Ovary (tissue), 9 donors: ENCODE data around the gene HHIPL1. TPM values are rescaled to one million over a fixed set of nuclear protein-coding genes. Genes with fewer than 3 reads are reported as not detected.

Experiments used
- DNase-seq, 5 donors: peaks; one replicate each; pipeline ENCODE4 v3.0.0-alpha.2; 2019 to 2020
- H3K27ac ChIP-seq, 2 donors: fragments of 200-600 bp; one replicate each; pipeline versions ENCODE4 v1.5.1 to v1.8.0; 2019 to 2022
- H3K27me3 ChIP-seq: fragments of 200-600 bp; one replicate; pipeline ENCODE4 v1.8.0; 2022
- H3K36me3 ChIP-seq: fragments of 200-600 bp; sonication (generic); one replicate; pipeline ENCODE4 v1.5.1; 2019
- H3K4me1 ChIP-seq: one replicate; pipeline ENCODE4 v1.8.1; 2013; ENCODE audit warnings: mild to moderate bottlenecking, moderate library complexity; ENCODE audit not compliant: insufficient read depth
- H3K4me3 ChIP-seq: fragments of 200-600 bp; sonication (generic); one replicate; pipeline ENCODE4 v1.5.1; 2017
- H3K9me3 ChIP-seq, 2 donors: fragments of 200-600 bp in 1 of 2; sonication (generic) in 1 of 2; one replicate each; pipeline versions ENCODE4 v1.5.1 to v1.8.1; 2013 to 2019; ENCODE audit warnings: mild to moderate bottlenecking in 1 of 2, moderate library complexity in 1 of 2
- EP300 ChIP-seq: sonication (generic); formaldehyde crosslinking; IDR thresholded peaks from one replicate; pipeline ENCODE4 v1.6.1; 2017; ENCODE audit warnings: antibody characterized with exemption
- POLR2A ChIP-seq: fragments of 450-650 bp; IDR thresholded peaks from one replicate; pipeline ENCODE4 v1.6.1; 2017; ENCODE audit warnings: antibody characterized with exemption, mild to moderate bottlenecking, moderate library complexity
- WGBS, 3 donors: extraction: QIAGEN DNeasy Blood & Tissue Kit in 1 of 3; methylation state at CpG; one replicate each; pipeline versions ENCODE4 v1.1.5 to v1.1.7; 2013 to 2017; 5-methylcytosine and 5-hydroxymethylcytosine counted together
- intact Hi-C, 4 donors: fragments of 100-400 bp; cut with DNase I; formaldehyde crosslinking; loops; one replicate each; pipeline versions ENCODE4 v1.11.0 to v1.15.1; 2022 to 2023
- polyA plus RNA-seq, 2 donors: library from polyadenylated mRNA; stranded (reverse); fragments of 200-250 nt in 1 of 2; fragments of 350-450 nt in 1 of 2; fragmentation: Illumina TruSeq in 1 of 2; extraction: RNeasy Lipid Tissue Mini Kit (QIAGEN cat#74804) in 1 of 2; gene quantifications; one replicate each; pipeline ENCODE4 v1.2.3, GENCODE V29; 2013 to 2014
- total RNA-seq, 7 donors: library from RNA; depleted of rRNA in 2 of 7; stranded (reverse); fragments of >200 nt in 2 of 7; fragmentation: NEBNext Ultra II Directional in 3 of 7; extraction: Animal tissue kit (Norgen Biotek cat#: 25700) in 3 of 7; gene quantifications; one replicate each; pipeline versions ENCODE4 v1.1.0 to v1.2.4, GENCODE V29; 2016 to 2023
- TF ChIP-seq, protein P1 (sequence below), 3 donors: fragments of 450-650 bp in 2 of 3; fragments of 200-600 bp in 1 of 3; IDR thresholded peaks; one replicate each; pipeline versions ENCODE4 v1.5.1 to v1.8.0; 2016 to 2022; ENCODE audit warnings: antibody characterized with exemption in 3 of 3, mild to moderate bottlenecking in 1 of 3
- donor health status: DM: no; HTN: no; CAD: no; lungs with moderate emphysema.
- donor health status: DM: no; HTN: no; CAD: no.
- donor health status: Bipolar disorder and iron deficiency.
- donor health status: DM: yes; HTN: yes; CAD: no.
- donor health status: DM: no; HTN: no; CAD: no.
- donor health status: DM: yes; HTN: yes; CAD: no.

HHIPL1 gene
- total and polyA plus RNA-seq, 9 donors = 0.48 to 3.8 (median 2.1) TPM

DNA sequence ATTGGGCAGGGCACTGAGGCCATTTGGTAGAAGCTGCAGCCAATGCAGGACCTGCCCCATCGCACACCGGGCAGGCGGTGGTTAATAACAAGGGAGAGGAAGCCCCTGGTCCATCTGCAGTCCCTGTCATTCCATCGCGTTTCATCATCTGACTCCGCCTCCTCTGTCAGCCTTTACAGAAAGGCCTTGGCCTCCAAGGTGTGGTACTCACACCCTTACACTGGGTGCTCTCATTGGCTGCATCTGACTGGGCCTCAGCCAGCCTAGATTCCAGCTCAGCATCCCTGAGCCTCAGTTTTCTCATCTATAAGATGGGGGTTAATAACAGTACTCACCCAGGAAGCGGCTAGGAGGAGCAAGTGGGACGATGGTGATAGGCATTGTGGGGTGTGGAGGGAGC, 14.7 kb upstream of the HHIPL1 start:
- DNase-seq = no peak
- peaks cover 1% of the 10 kb centered on the region for H3K4me1 ChIP-seq
- TF ChIP-seq POLR2A = no peak
- TF ChIP-seq EP300 = no peak
- TF ChIP-seq, protein P1, sequence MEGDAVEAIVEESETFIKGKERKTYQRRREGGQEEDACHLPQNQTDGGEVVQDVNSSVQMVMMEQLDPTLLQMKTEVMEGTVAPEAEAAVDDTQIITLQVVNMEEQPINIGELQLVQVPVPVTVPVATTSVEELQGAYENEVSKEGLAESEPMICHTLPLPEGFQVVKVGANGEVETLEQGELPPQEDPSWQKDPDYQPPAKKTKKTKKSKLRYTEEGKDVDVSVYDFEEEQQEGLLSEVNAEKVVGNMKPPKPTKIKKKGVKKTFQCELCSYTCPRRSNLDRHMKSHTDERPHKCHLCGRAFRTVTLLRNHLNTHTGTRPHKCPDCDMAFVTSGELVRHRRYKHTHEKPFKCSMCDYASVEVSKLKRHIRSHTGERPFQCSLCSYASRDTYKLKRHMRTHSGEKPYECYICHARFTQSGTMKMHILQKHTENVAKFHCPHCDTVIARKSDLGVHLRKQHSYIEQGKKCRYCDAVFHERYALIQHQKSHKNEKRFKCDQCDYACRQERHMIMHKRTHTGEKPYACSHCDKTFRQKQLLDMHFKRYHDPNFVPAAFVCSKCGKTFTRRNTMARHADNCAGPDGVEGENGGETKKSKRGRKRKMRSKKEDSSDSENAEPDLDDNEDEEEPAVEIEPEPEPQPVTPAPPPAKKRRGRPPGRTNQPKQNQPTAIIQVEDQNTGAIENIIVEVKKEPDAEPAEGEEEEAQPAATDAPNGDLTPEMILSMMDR (IDR thresholded peaks at IDR 0.05) = no peak
- no peaks in the 10 kb centered on the region for H3K9me3 ChIP-seq
- 63 to 69% (median 68%) methylated on average over 8 of the region's 8 CpGs for WGBS, 3 donors
- H3K4me3 ChIP-seq = no peak overlapping the region
- intact Hi-C loops = no loop called here
- no peak overlapping the region for H3K27ac ChIP-seq
- no peaks in the 10 kb centered on the region for H3K36me3 ChIP-seq
- H3K27me3 ChIP-seq = no peaks in the 10 kb centered on the region

DNA sequence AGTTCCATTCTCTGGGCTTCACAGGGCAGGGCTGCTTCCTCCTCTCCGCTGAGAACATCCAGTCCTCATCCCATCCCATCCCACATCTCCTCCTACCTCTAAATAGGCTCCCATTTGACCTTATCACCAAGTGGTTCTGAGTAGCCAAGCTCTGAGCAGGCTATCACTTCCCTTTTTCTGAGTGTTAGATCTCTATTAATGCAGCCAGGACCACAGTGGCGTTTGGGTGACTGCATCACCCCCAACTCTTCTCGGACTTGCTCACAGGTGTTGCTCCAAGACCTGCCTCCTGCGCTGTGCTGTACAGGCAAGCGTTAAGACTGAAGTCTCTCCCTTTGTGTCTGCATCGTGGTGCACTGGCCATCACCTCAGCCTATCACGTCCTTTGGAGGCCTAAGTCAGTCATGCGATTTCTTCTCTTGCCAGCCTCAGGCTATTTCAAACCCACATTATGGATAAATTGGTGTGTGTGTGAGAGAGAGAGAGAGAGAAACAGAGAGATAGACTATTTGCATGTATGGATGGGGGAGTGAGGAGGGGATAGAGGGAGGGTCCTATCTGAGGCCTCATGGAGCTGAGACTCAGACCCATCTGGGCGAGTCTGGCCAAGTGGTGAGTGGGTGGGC, 12.4 kb upstream of the HHIPL1 start:
- intact Hi-C loops = no loop called here
- H3K4me3 ChIP-seq = no peak overlapping the region
- DNase-seq = no peak
- 86 to 94% (median 89%) methylated on average over 9 of the region's 9 CpGs for WGBS, 3 donors
- no peaks in the 10 kb centered on the region for H3K27me3 ChIP-seq
- no peak overlapping the region for H3K27ac ChIP-seq
- TF ChIP-seq EP300 = no peak
- TF ChIP-seq, protein P1 (IDR thresholded peaks at IDR 0.05) = no peak
- TF ChIP-seq POLR2A = no peak
- no peaks in the 10 kb centered on the region for H3K36me3 ChIP-seq
- H3K4me1 ChIP-seq = peaks cover 1% of the 10 kb centered on the region
- H3K9me3 ChIP-seq = no peaks in the 10 kb centered on the region

DNA sequence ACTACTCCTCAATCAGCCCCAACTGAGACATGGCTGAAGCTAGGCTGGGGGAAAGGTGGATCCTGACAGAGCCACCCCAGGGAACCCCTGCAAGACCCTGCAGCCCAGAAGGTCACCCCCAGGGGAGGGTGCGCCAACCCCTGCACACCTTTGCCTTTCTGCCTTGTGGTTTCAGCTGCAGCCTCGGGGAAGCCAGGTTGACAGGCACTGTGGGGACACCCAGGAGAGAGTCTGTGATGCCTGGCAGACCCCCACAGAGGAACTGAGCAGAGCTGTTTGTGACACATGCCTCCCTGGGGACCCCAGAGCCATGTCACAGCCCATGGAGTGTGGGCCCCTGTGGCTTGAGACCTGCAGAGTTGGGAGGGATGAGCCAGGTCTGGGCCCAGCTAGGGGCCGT, 11.8 kb upstream of the HHIPL1 start:
- 88 to 97% (median 92%) methylated on average over 3 of the region's 3 CpGs for WGBS, 3 donors
- DNase-seq = no peak

DNA sequence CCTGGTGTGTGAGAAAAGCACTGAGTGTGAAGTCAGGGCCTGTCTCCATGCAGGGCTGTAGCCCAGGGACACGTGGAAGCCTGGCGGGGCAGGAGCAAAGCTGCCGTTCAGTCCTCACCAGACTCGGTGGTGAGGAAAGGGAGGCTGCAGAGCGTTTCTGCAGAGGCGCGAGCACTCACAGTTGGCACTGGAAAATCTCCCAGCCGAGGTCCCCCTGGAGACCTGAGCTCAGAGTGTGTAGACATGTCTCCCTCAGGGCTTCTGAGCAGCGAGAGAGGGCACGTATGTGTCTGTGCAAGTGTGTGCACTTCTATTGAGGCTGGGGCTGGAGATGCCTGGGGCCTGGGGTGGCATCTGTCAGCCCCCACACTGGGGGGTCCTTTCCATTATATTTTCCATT, 11.0 kb upstream of the HHIPL1 start:
- no peaks in the 10 kb centered on the region for H3K27me3 ChIP-seq
- TF ChIP-seq EP300 (no peak), POLR2A (no peak)
- TF ChIP-seq, protein P1 (IDR thresholded peaks at IDR 0.05) = no peak
- no peak for DNase-seq
- intact Hi-C loops = no loop called here
- no peaks in the 10 kb centered on the region for H3K9me3 ChIP-seq
- H3K36me3 ChIP-seq = no peaks in the 10 kb centered on the region
- 82 to 87% (median 83%) methylated on average over 10 of the region's 10 CpGs for WGBS, 3 donors
- peaks cover 1% of the 10 kb centered on the region for H3K4me1 ChIP-seq
- no peak overlapping the region for H3K27ac ChIP-seq
- no peak overlapping the region for H3K4me3 ChIP-seq

More for the DNA sequence above, 11.8 kb upstream of the HHIPL1 start:
- intact Hi-C loops = no loop called here
- H3K4me3 ChIP-seq = no peak overlapping the region
- H3K27me3 ChIP-seq = no peaks in the 10 kb centered on the region
- no peak overlapping the region for H3K27ac ChIP-seq
- TF ChIP-seq, protein P1 (IDR thresholded peaks at IDR 0.05) = no peak
- TF ChIP-seq POLR2A = no peak
- H3K36me3 ChIP-seq = no peaks in the 10 kb centered on the region
- peaks cover 1% of the 10 kb centered on the region for H3K4me1 ChIP-seq
- no peaks in the 10 kb centered on the region for H3K9me3 ChIP-seq
